ENCODE measurements around the gene PTEN. TPM values are rescaled to one million over a fixed set of nuclear protein-coding genes. Genes with fewer than 3 reads are reported as not detected.

PTEN gene
- total and polyA plus RNA-seq, 2 experiments from 2014 or later: 20.8 to 64.0 TPM

DNA sequence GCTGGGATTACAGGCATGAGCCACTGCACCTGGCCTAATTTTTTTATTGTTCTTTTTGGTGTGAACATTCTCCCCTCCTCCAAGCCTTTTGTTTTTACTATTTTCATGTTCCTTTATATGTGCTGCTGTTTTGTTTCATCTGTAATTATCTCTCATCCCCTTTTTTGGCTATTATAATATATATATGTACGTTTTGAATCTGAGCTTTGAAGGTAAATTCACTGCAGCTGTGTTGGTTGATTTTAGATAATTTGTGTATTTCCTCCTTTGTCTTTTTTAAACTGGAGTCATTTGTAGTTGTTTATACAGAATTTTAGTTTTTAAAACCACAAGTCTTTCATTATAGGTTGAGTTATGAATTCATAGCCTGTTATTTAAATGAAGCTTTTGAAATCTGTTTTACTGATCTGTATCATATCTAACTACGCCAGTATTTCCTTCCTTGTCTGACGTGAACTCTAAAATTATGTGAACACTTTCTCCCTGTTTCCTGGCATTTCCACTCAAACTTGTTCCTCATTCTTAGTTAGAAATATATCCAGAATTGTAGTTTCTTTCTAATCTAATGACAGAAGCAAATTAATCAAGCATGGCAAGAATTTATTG lies 54.9 kb downstream of the PTEN start:
- H3K27me3 ChIP-seq (ENCODE audit: insufficient read depth): no peaks in the 10 kb centered on the region
- peaks cover 43% of the 10 kb centered on the region for H3K4me1 Mint-ChIP-seq
- TF ChIP-seq, protein P1, sequence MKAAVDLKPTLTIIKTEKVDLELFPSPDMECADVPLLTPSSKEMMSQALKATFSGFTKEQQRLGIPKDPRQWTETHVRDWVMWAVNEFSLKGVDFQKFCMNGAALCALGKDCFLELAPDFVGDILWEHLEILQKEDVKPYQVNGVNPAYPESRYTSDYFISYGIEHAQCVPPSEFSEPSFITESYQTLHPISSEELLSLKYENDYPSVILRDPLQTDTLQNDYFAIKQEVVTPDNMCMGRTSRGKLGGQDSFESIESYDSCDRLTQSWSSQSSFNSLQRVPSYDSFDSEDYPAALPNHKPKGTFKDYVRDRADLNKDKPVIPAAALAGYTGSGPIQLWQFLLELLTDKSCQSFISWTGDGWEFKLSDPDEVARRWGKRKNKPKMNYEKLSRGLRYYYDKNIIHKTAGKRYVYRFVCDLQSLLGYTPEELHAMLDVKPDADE (IDR thresholded peaks at IDR 0.05): no peak
- TF ChIP-seq, protein P2, sequence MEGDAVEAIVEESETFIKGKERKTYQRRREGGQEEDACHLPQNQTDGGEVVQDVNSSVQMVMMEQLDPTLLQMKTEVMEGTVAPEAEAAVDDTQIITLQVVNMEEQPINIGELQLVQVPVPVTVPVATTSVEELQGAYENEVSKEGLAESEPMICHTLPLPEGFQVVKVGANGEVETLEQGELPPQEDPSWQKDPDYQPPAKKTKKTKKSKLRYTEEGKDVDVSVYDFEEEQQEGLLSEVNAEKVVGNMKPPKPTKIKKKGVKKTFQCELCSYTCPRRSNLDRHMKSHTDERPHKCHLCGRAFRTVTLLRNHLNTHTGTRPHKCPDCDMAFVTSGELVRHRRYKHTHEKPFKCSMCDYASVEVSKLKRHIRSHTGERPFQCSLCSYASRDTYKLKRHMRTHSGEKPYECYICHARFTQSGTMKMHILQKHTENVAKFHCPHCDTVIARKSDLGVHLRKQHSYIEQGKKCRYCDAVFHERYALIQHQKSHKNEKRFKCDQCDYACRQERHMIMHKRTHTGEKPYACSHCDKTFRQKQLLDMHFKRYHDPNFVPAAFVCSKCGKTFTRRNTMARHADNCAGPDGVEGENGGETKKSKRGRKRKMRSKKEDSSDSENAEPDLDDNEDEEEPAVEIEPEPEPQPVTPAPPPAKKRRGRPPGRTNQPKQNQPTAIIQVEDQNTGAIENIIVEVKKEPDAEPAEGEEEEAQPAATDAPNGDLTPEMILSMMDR (conservative IDR thresholded peaks at IDR 0.05; ENCODE audit: low read depth in 2 of 2): no peak
- TF ChIP-seq STAT1 (IDR thresholded peaks at IDR 0.05; ENCODE audit: unreplicated experiment) (no peak), CREB1 (CRISPR knock-in tag; IDR thresholded peaks at IDR 0.05; ENCODE audit: low read depth) (no peak), JUNB (IDR thresholded peaks at IDR 0.05; ENCODE audit: unreplicated experiment) (no peak), EZH2phosphoT487 (IDR thresholded peaks at IDR 0.05; ENCODE audit: unreplicated experiment) (no peak), ZNF114 (CRISPR knock-in tag; IDR thresholded peaks at IDR 0.05) (no peak), EZH2 (IDR thresholded peaks at IDR 0.05; ENCODE audit: low read depth, unreplicated experiment) (no peak), POLR2AphosphoS5 (IDR thresholded peaks at IDR 0.05; ENCODE audit: low read depth) (no peak), NANOG (IDR thresholded peaks at IDR 0.05; ENCODE audit: borderline replicate concordance) (no peak), ZNF331 (CRISPR knock-in tag; IDR thresholded peaks at IDR 0.05; ENCODE audit: low read depth) (no peak)
- TF ChIP-seq, protein P3, sequence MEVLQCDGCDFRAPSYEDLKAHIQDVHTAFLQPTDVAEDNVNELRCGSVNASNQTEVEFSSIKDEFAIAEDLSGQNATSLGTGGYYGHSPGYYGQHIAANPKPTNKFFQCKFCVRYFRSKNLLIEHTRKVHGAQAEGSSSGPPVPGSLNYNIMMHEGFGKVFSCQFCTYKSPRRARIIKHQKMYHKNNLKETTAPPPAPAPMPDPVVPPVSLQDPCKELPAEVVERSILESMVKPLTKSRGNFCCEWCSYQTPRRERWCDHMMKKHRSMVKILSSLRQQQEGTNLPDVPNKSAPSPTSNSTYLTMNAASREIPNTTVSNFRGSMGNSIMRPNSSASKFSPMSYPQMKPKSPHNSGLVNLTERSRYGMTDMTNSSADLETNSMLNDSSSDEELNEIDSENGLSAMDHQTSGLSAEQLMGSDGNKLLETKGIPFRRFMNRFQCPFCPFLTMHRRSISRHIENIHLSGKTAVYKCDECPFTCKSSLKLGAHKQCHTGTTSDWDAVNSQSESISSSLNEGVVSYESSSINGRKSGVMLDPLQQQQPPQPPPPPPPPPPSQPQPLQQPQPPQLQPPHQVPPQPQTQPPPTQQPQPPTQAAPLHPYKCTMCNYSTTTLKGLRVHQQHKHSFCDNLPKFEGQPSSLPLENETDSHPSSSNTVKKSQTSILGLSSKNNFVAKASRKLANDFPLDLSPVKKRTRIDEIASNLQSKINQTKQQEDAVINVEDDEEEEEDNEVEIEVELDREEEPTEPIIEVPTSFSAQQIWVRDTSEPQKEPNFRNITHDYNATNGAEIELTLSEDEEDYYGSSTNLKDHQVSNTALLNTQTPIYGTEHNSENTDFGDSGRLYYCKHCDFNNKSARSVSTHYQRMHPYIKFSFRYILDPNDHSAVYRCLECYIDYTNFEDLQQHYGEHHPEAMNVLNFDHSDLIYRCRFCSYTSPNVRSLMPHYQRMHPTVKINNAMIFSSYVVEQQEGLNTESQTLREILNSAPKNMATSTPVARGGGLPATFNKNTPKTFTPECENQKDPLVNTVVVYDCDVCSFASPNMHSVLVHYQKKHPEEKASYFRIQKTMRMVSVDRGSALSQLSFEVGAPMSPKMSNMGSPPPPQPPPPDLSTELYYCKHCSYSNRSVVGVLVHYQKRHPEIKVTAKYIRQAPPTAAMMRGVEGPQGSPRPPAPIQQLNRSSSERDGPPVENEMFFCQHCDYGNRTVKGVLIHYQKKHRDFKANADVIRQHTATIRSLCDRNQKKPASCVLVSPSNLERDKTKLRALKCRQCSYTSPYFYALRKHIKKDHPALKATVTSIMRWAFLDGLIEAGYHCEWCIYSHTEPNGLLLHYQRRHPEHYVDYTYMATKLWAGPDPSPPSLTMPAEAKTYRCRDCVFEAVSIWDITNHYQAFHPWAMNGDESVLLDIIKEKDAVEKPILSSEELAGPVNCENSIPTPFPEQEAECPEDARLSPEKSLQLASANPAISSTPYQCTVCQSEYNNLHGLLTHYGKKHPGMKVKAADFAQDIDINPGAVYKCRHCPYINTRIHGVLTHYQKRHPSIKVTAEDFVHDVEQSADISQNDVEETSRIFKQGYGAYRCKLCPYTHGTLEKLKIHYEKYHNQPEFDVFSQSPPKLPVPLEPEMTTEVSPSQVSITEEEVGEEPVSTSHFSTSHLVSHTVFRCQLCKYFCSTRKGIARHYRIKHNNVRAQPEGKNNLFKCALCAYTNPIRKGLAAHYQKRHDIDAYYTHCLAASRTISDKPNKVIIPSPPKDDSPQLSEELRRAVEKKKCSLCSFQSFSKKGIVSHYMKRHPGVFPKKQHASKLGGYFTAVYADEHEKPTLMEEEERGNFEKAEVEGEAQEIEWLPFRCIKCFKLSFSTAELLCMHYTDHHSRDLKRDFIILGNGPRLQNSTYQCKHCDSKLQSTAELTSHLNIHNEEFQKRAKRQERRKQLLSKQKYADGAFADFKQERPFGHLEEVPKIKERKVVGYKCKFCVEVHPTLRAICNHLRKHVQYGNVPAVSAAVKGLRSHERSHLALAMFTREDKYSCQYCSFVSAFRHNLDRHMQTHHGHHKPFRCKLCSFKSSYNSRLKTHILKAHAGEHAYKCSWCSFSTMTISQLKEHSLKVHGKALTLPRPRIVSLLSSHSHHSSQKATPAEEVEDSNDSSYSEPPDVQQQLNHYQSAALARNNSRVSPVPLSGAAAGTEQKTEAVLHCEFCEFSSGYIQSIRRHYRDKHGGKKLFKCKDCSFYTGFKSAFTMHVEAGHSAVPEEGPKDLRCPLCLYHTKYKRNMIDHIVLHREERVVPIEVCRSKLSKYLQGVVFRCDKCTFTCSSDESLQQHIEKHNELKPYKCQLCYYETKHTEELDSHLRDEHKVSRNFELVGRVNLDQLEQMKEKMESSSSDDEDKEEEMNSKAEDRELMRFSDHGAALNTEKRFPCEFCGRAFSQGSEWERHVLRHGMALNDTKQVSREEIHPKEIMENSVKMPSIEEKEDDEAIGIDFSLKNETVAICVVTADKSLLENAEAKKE (CRISPR knock-in tag; IDR thresholded peaks at IDR 0.05): no peak
- TF ChIP-seq, protein P4, sequence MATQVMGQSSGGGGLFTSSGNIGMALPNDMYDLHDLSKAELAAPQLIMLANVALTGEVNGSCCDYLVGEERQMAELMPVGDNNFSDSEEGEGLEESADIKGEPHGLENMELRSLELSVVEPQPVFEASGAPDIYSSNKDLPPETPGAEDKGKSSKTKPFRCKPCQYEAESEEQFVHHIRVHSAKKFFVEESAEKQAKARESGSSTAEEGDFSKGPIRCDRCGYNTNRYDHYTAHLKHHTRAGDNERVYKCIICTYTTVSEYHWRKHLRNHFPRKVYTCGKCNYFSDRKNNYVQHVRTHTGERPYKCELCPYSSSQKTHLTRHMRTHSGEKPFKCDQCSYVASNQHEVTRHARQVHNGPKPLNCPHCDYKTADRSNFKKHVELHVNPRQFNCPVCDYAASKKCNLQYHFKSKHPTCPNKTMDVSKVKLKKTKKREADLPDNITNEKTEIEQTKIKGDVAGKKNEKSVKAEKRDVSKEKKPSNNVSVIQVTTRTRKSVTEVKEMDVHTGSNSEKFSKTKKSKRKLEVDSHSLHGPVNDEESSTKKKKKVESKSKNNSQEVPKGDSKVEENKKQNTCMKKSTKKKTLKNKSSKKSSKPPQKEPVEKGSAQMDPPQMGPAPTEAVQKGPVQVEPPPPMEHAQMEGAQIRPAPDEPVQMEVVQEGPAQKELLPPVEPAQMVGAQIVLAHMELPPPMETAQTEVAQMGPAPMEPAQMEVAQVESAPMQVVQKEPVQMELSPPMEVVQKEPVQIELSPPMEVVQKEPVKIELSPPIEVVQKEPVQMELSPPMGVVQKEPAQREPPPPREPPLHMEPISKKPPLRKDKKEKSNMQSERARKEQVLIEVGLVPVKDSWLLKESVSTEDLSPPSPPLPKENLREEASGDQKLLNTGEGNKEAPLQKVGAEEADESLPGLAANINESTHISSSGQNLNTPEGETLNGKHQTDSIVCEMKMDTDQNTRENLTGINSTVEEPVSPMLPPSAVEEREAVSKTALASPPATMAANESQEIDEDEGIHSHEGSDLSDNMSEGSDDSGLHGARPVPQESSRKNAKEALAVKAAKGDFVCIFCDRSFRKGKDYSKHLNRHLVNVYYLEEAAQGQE (IDR thresholded peaks at IDR 0.05; ENCODE audit: unreplicated experiment): no peak
- DNase-seq (ENCODE audit: low spot score) (no peak), ATAC-seq (no peak)
- H3F3A ChIP-seq (replicated peaks; ENCODE audit: low read depth): no peaks in the 10 kb centered on the region
- H3K36me3 ChIP-seq (ENCODE audit: insufficient read depth): no peaks in the 10 kb centered on the region
- peaks cover 8% of the 10 kb centered on the region; the same call in 2 of the 3 replicates for H3K36me3 Mint-ChIP-seq (ENCODE audit: low read depth)
- H3K27ac ChIP-seq (ENCODE audit: low read depth): no peak overlapping the region
- H2AFZ ChIP-seq: no peak overlapping the region
- no peak overlapping the region for H3K4me3 ChIP-seq
- H3K4me2 ChIP-seq: no peak overlapping the region
- peaks cover 25% of the 10 kb centered on the region for H4K20me1 ChIP-seq (replicated peaks; ENCODE audit: insufficient read depth)
- H3K9me2 ChIP-seq (ENCODE audit: insufficient read depth): no peaks in the 10 kb centered on the region
- peaks cover 4% of the 10 kb centered on the region; the same call in 1 of the 3 replicates for H3K9me3 Mint-ChIP-seq
- H3K27ac Mint-ChIP-seq: no peak overlapping the region
- H3K79me2 ChIP-seq (replicated peaks; ENCODE audit: insufficient read depth): peaks cover 97% of the 10 kb centered on the region
- H3K4me3 Mint-ChIP-seq: no peak overlapping the region
- H3K27me3 Mint-ChIP-seq (ENCODE audit: insufficient read depth, low read depth, poor library complexity): peaks cover 4% of the 10 kb centered on the region
- peaks cover 28% of the 10 kb centered on the region for H3K4me1 ChIP-seq (ENCODE audit: insufficient read depth)

Measured in GM23338 (cell line).